Right atrium auricular region (tissue), 2 donors: ENCODE measurements around the gene ZNF827. TPM values are rescaled to one million over a fixed set of nuclear protein-coding genes. Genes with fewer than 3 reads are reported as not detected.

ENCODE experiments used
- DNase-seq: peaks from one replicate; pipeline ENCODE4 v3.0.0-alpha.2; 2019; ENCODE audit warnings: low spot score
- H3K27ac ChIP-seq, 2 donors: fragments of 200-600 bp; sonication (generic); 1 replicate in 1 of 2; 2 replicates in 1 of 2; pipeline ENCODE4 v1.5.1; 2016 to 2019
- H3K27me3 ChIP-seq, 2 donors: fragments of 200-600 bp; sonication (generic); one replicate each; pipeline versions ENCODE4 v1.5.1 to v1.6.0; 2017 to 2019
- H3K36me3 ChIP-seq: fragments of 200-600 bp; sonication (generic); one replicate; pipeline ENCODE4 v1.5.1; 2016
- H3K4me1 ChIP-seq, 2 donors: fragments of 200-600 bp; sonication (generic); one replicate each; pipeline versions ENCODE4 v1.5.1 to v1.6.0; 2017 to 2019
- H3K4me3 ChIP-seq, 2 donors: fragments of 200-600 bp; sonication (generic); 1 replicate in 1 of 2; 2 replicates in 1 of 2; pipeline ENCODE4 v1.5.1; 2017 to 2019; ENCODE audit warnings: mild to moderate bottlenecking in 1 of 2, moderate library complexity in 1 of 2
- H3K9me3 ChIP-seq, 2 donors: fragments of 200-600 bp; sonication (generic); one replicate each; pipeline ENCODE4 v1.5.1; 2019
- CTCF ChIP-seq, 2 donors: fragments of 200-600 bp; sonication (generic); IDR thresholded peaks; one replicate each; pipeline ENCODE4 v1.5.1; 2019; ENCODE audit warnings: antibody characterized with exemption in 2 of 2
- total RNA-seq, 2 donors: library from RNA; depleted of rRNA; stranded (reverse); fragments of >200 nt; gene quantifications; one replicate each; pipeline ENCODE4 v1.1.0, GENCODE V29; 2016

The ZNF827 gene
- total RNA-seq, 2 donors from 2014 or later, result 8.5 to 16.9 TPM

GRCh38 chr4:145709336-145709735 is 229.3 kb downstream of the ZNF827 start:
- H3K4me3 ChIP-seq, result no peak overlapping the region
- no peak for TF ChIP-seq CTCF (IDR thresholded peaks at IDR 0.05)
- no peaks in the 10 kb centered on the region for H3K4me1 ChIP-seq
- peaks cover 0 to 20% of the 10 kb centered on the region in 2 donors for H3K9me3 ChIP-seq
- no peak overlapping the region for H3K27ac ChIP-seq
- no peak for DNase-seq
- H3K36me3 ChIP-seq, result no peaks in the 10 kb centered on the region
- H3K27me3 ChIP-seq, result no peaks in the 10 kb centered on the region

Other genes with a start within 250 kb of the ZNF827 start
- 10 to 100 TPM; 15.0 TPM for gene LSM6, start 236.9 kb upstream of the ZNF827 start, total RNA-seq